HepG2 (cell line): Measurements from ENCODE around the gene PRKAR2B. TPM values are rescaled to one million over a fixed set of nuclear protein-coding genes. Genes with fewer than 3 reads are reported as not detected.

Experiments used
- ATAC-seq: fragments of 200-7000 bp; cut with Tn5 transposase; 3 replicates; pipeline ENCODE4 v1.9.1; 2020; ENCODE audit warnings: mild to moderate bottlenecking, moderate library complexity
- BruUV-seq: library from RNA; stranded (reverse); fragments of 400-500 nt; replicated peaks from 2 replicates; lab custom pipeline; 2021; lab: Mats Ljungman, UMichigan
- CTCF ChIA-PET: fragments of 300-600 bp; formaldehyde crosslinking; extraction: SDS; loops from one replicate; lab custom pipeline; 2021; ENCODE audit warnings: low total read pairs, inconsistent platforms, low intra/inter-chr PET ratio; lab: Yijun Ruan, JAX
- POLR2A ChIA-PET: fragments of 350-600 bp; sonication (Branson Sonifier 250); formaldehyde crosslinking; loops from one replicate; lab custom pipeline; 2020; ENCODE audit warnings: antibody characterized with exemption, inconsistent platforms; lab: Yijun Ruan, JAX
- DNase-seq: peaks from one replicate; pipeline ENCODE4 v3.0.0-alpha.2; 2015; ENCODE audit warnings: low spot score
- FAIRE-seq: peaks from 3 replicates; lab custom pipeline; 2011; peaks lifted over from hg19 to GRCh38; lab: Jason Lieb, UNC
- H2AFZ ChIP-seq: one replicate; pipeline ENCODE4 v1.6.1; 2011; ENCODE audit warnings: low read length, inconsistent platforms
- H3K27ac ChIP-seq: fragments of 300-600 bp; 3 replicates; pipeline ENCODE4 v1.8.0; 2011; ENCODE audit warnings: mixed run types, mild to moderate bottlenecking, mixed read lengths, low read length, inconsistent platforms; ENCODE audit not compliant: insufficient read depth; ENCODE audit errors: extremely low read length
- H3K27me3 ChIP-seq, 2 experiments: fragments of 200-600 bp in 1 of 2; 2 replicates in 1 of 2; 3 replicates in 1 of 2; pipeline versions ENCODE4 v1.6.0 to v1.8.0; 2011; ENCODE audit warnings: low read length in 2 of 2, mild to moderate bottlenecking in 2 of 2, moderate library complexity in 2 of 2, inconsistent platforms in 1 of 2; ENCODE audit not compliant: insufficient read depth in 2 of 2, control insufficient read depth in 1 of 2
- H3K36me3 ChIP-seq, 2 experiments: fragments of 200-600 bp in 1 of 2; replicated peaks in 1 of 2; 2 replicates in 1 of 2; 3 replicates in 1 of 2; pipeline versions ENCODE4 v1.5.1 to v1.8.0; 2011; ENCODE audit warnings: low read length in 2 of 2, inconsistent platforms in 1 of 2; ENCODE audit not compliant: insufficient read depth in 2 of 2, control insufficient read depth in 1 of 2
- H3K4me1 ChIP-seq: 2 replicates; pipeline ENCODE4 v1.5.1; 2012; ENCODE audit warnings: low read length, inconsistent platforms; ENCODE audit not compliant: insufficient read depth
- H3K4me2 ChIP-seq: 2 replicates; pipeline ENCODE4 v1.6.0; 2011; ENCODE audit warnings: low read depth, low read length, inconsistent platforms
- H3K4me3 ChIP-seq, 3 experiments: fragments of 200-600 bp in 1 of 3; sonication (generic), shearing (Covaris generic) in 1 of 3; replicated peaks in 1 of 3; 2 replicates each; pipeline ENCODE4 v1.5.1; 2011 to 2016; ENCODE audit warnings: low read length in 3 of 3, inconsistent platforms in 2 of 3, low read depth in 2 of 3, mild to moderate bottlenecking in 2 of 3, control low read depth in 1 of 3, mixed read lengths in 1 of 3; ENCODE audit not compliant: insufficient read depth in 1 of 3
- H3K79me2 ChIP-seq: one replicate; pipeline ENCODE4 v1.6.1; 2011; ENCODE audit warnings: low read length, inconsistent platforms; ENCODE audit not compliant: insufficient read depth
- H3K9ac ChIP-seq: 2 replicates; pipeline ENCODE4 v1.6.0; 2011; ENCODE audit warnings: mild to moderate bottlenecking, low read depth, low read length, inconsistent platforms; ENCODE audit not compliant: insufficient read depth
- H3K9me3 ChIP-seq: 2 replicates; pipeline ENCODE4 v1.5.1; 2012; ENCODE audit warnings: mild to moderate bottlenecking, low read length
- H4K20me1 ChIP-seq: 2 replicates; pipeline ENCODE4 v1.6.0; 2011; ENCODE audit warnings: inconsistent platforms, mild to moderate bottlenecking, low read length, moderate library complexity; ENCODE audit not compliant: insufficient read depth
- CHD2 ChIP-seq: IDR thresholded peaks from 2 replicates; pipeline ENCODE4 v1.6.1; 2011; ENCODE audit warnings: low read depth, low read length, improper control_type of control experiment
- CREB1 ChIP-seq, 2 experiments: fragments of 450-650 bp in 1 of 2; IDR thresholded peaks; 2 replicates each; pipeline ENCODE4 v1.6.1; 2016 to 2017; ENCODE audit warnings: control low read depth in 1 of 2, mild to moderate bottlenecking in 1 of 2, missing compliant biosample characterization in 1 of 2, missing genetic modification characterization in 1 of 2
- MEIS1 ChIP-seq: sonication (generic); formaldehyde crosslinking; IDR thresholded peaks from 2 replicates; pipeline ENCODE4 v1.9.0; 2021; ENCODE audit warnings: mild to moderate bottlenecking, missing genetic modification reagents, moderate library complexity, borderline replicate concordance
- MXI1 ChIP-seq: IDR thresholded peaks from 3 replicates; pipeline ENCODE4 v1.6.1; 2012; ENCODE audit warnings: low read depth, low read length, inconsistent platforms, borderline replicate concordance
- NFKB2 ChIP-seq: sonication (generic); formaldehyde crosslinking; IDR thresholded peaks from 2 replicates; pipeline ENCODE4 v1.4.0; 2020; ENCODE audit warnings: missing genetic modification reagents, borderline replicate concordance
- PPARG ChIP-seq: conservative IDR thresholded peaks from 2 replicates; pipeline ENCODE4 v1.6.1; 2016; ENCODE audit warnings: missing biosample characterization, missing genetic modification reagents
- SMARCC2 ChIP-seq: fragments of 450-650 bp; IDR thresholded peaks from 2 replicates; pipeline ENCODE4 v1.6.1; 2017; ENCODE audit warnings: antibody characterized with exemption, mild to moderate bottlenecking
- SP5 ChIP-seq: IDR thresholded peaks from 2 replicates; pipeline ENCODE4 v1.6.1; 2016; ENCODE audit warnings: low read depth, borderline replicate concordance
- SRSF9 ChIP-seq: fragments of 200-400 bp; formaldehyde crosslinking; IDR thresholded peaks from 2 replicates; pipeline ENCODE4 v1.6.1; 2018; ENCODE audit warnings: borderline replicate concordance, mild to moderate bottlenecking, low read depth, low read length; ENCODE audit not compliant: insufficient read depth, poor library complexity, severe bottlenecking
- TAF1 ChIP-seq: sonication (generic); formaldehyde crosslinking; IDR thresholded peaks from 2 replicates; pipeline ENCODE4 v1.4.0; 2020; ENCODE audit warnings: missing genetic modification reagents
- TCF7L2 ChIP-seq: IDR thresholded peaks from 2 replicates; pipeline ENCODE4 v1.6.1; 2011; ENCODE audit warnings: mild to moderate bottlenecking, low read depth, low read length, moderate library complexity
- TIGD3 ChIP-seq: sonication (generic); formaldehyde crosslinking; IDR thresholded peaks from 2 replicates; pipeline ENCODE4 v1.5.1; 2020; ENCODE audit warnings: mild to moderate bottlenecking, missing genetic modification reagents, borderline replicate concordance
- ZEB1 ChIP-seq: IDR thresholded peaks from 2 replicates; pipeline ENCODE4 v1.6.1; 2012; ENCODE audit warnings: mild to moderate bottlenecking, low read depth, inconsistent platforms; ENCODE audit not compliant: insufficient replicate concordance
- ZNF460 ChIP-seq: sonication (generic); formaldehyde crosslinking; IDR thresholded peaks from 2 replicates; pipeline ENCODE4 v1.5.1; 2020; ENCODE audit warnings: missing genetic modification reagents, mild to moderate bottlenecking, borderline replicate concordance
- ZNF564 ChIP-seq: sonication (generic); formaldehyde crosslinking; IDR thresholded peaks from 2 replicates; pipeline ENCODE4 v1.8.1; 2023; ENCODE audit warnings: mild to moderate bottlenecking, missing genetic modification reagents
- ZNF605 ChIP-seq: sonication (generic); formaldehyde crosslinking; IDR thresholded peaks from 2 replicates; pipeline ENCODE4 v1.8.0; 2022; ENCODE audit warnings: mild to moderate bottlenecking, missing genetic modification reagents
- WGBS: methylation state at CpG from one replicate; pipeline ENCODE4 v1.1.6; 2017; ENCODE audit warnings: low lambda C conversion rate; 5-methylcytosine and 5-hydroxymethylcytosine counted together
- in situ Hi-C: cut with HindIII; loops from 2 replicates; pipeline ENCODE4 v1.10.0; 2017; ENCODE audit warnings: low pct_unique_long_range_greater_than_20kb; ENCODE audit not compliant: extremely low pct_ligation_motif_present
- intact Hi-C: fragments of 100-400 bp; cut with micrococcal nuclease; formaldehyde crosslinking; loops from one replicate; pipeline ENCODE4 v1.10.0; 2022; ENCODE audit not compliant: unreplicated experiment
- polyA plus RNA-seq, 8 experiments: library from polyadenylated mRNA; depleted of rRNA in 3 of 8; stranded (reverse) in 7 of 8; unstranded in 1 of 8; fragments of >200 nt; fragmentation: Illumina TruSeq in 4 of 8; extraction: Trizol in 4 of 8; gene quantifications; 2 replicates each; pipeline versions ENCODE4 v1.2.1 to v1.2.3, GENCODE V29; 2011 to 2016; ENCODE audit warnings: low read depth in 4 of 8, missing spikeins in 1 of 8, mixed read lengths in 1 of 8; ENCODE audit not compliant: insufficient read depth in 1 of 8
- total RNA-seq, 5 experiments: library from RNA; depleted of rRNA; stranded (reverse); fragments of >200 nt; fragmentation: Illumina TruSeq; extraction: Trizol; gene quantifications; 2 replicates each; pipeline ENCODE4 v1.2.3, GENCODE V29; 2016; ENCODE audit warnings: low read depth in 1 of 5
- TF ChIP-seq, protein P1 (sequence below): sonication (generic); formaldehyde crosslinking; IDR thresholded peaks from 2 replicates; pipeline ENCODE4 v1.4.0; 2020; ENCODE audit warnings: missing genetic modification reagents
- TF ChIP-seq, protein P2 (sequence below): IDR thresholded peaks from 2 replicates; pipeline ENCODE4 v1.6.1; 2012; ENCODE audit warnings: low read length, improper control_type of control experiment

The PRKAR2B gene
- total and polyA plus RNA-seq, 2 of the 13 experiments (the other 11 are each of a cell fraction or from before 2014, with no cell fraction given): not detected

- Histone ChIP-seq H3K4me2 (no peak overlapping the region), H3K4me3 (no peak overlapping the region), H3K27me3 (0 out of 5 replicates have a peak, but pooled peaks cover 0 to 4% of the 10 kb centered on the region in 2 experiments), H3K79me2 (no peaks in the 10 kb centered on the region), H3K27ac (no peak overlapping the region), H3K36me3 (no peaks in the 10 kb centered on the region), H3K9me3 (no peaks in the 10 kb centered on the region), H2AFZ (no peak overlapping the region), H4K20me1 (no peaks in the 10 kb centered on the region), H3K9ac (no peak overlapping the region), H3K4me1 (no peaks in the 10 kb centered on the region)
- BruUV-seq: no TSS peak
- ChIA-PET POLR2A (no interaction called here), CTCF (no interaction called here)
- intact Hi-C loops (no loop called here), in situ Hi-C loops (no loop called here)
- DNase-seq: no peak
- 0% methylated on average over 1 of the region's 1 CpG for whole genome bisulfite sequencing
- no peak for ATAC-seq
- no peak for FAIRE-seq
- TF ChIP-seq MXI1 (no peak), SMARCC2 (no peak), ZEB1 (no peak), CHD2 (no peak), TAF1 (no peak), ZNF460 (CRISPR knock-in tag) (no peak), NFKB2 (CRISPR knock-in tag) (no peak), PPARG (CRISPR knock-in tag) (no peak), SRSF9 (no peak), ZNF564 (CRISPR knock-in tag) (no peak), TCF7L2 (no peak), MEIS1 (CRISPR knock-in tag) (no peak), TIGD3 (no peak), SP5 (no peak), ZNF605 (CRISPR knock-in tag) (no peak), CREB1 (IDR thresholded peaks at IDR 0.05) (no peak), CREB1 (CRISPR knock-in tag; IDR thresholded peaks at IDR 0.05) (no peak)
- TF ChIP-seq, protein P1, sequence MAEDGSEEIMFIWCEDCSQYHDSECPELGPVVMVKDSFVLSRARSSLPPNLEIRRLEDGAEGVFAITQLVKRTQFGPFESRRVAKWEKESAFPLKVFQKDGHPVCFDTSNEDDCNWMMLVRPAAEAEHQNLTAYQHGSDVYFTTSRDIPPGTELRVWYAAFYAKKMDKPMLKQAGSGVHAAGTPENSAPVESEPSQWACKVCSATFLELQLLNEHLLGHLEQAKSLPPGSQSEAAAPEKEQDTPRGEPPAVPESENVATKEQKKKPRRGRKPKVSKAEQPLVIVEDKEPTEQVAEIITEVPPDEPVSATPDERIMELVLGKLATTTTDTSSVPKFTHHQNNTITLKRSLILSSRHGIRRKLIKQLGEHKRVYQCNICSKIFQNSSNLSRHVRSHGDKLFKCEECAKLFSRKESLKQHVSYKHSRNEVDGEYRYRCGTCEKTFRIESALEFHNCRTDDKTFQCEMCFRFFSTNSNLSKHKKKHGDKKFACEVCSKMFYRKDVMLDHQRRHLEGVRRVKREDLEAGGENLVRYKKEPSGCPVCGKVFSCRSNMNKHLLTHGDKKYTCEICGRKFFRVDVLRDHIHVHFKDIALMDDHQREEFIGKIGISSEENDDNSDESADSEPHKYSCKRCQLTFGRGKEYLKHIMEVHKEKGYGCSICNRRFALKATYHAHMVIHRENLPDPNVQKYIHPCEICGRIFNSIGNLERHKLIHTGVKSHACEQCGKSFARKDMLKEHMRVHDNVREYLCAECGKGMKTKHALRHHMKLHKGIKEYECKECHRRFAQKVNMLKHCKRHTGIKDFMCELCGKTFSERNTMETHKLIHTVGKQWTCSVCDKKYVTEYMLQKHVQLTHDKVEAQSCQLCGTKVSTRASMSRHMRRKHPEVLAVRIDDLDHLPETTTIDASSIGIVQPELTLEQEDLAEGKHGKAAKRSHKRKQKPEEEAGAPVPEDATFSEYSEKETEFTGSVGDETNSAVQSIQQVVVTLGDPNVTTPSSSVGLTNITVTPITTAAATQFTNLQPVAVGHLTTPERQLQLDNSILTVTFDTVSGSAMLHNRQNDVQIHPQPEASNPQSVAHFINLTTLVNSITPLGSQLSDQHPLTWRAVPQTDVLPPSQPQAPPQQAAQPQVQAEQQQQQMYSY (CRISPR knock-in tag): no peak
- TF ChIP-seq, protein P2, sequence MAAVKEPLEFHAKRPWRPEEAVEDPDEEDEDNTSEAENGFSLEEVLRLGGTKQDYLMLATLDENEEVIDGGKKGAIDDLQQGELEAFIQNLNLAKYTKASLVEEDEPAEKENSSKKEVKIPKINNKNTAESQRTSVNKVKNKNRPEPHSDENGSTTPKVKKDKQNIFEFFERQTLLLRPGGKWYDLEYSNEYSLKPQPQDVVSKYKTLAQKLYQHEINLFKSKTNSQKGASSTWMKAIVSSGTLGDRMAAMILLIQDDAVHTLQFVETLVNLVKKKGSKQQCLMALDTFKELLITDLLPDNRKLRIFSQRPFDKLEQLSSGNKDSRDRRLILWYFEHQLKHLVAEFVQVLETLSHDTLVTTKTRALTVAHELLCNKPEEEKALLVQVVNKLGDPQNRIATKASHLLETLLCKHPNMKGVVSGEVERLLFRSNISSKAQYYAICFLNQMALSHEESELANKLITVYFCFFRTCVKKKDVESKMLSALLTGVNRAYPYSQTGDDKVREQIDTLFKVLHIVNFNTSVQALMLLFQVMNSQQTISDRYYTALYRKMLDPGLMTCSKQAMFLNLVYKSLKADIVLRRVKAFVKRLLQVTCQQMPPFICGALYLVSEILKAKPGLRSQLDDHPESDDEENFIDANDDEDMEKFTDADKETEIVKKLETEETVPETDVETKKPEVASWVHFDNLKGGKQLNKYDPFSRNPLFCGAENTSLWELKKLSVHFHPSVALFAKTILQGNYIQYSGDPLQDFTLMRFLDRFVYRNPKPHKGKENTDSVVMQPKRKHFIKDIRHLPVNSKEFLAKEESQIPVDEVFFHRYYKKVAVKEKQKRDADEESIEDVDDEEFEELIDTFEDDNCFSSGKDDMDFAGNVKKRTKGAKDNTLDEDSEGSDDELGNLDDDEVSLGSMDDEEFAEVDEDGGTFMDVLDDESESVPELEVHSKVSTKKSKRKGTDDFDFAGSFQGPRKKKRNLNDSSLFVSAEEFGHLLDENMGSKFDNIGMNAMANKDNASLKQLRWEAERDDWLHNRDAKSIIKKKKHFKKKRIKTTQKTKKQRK: no peak
Measured at GRCh38 chr7:107034553-107034952, 10.0 kb upstream of the PRKAR2B start.
